HG03135 (cell line): ENCODE data around the gene CEPT1.

ENCODE experiments used
- ATAC-seq: cut with Tn5 transposase; IDR thresholded peaks from one replicate; pipeline ENCODE4 v1.9.1; 2021; ENCODE audit warnings: mild to moderate bottlenecking, moderate library complexity; ENCODE audit not compliant: unreplicated experiment

Gene CEPT1

GRCh38 chr1:111225091-111225490 lies 85.1 kb downstream of the CEPT1 start:
- no peak for ATAC-seq

DNA sequence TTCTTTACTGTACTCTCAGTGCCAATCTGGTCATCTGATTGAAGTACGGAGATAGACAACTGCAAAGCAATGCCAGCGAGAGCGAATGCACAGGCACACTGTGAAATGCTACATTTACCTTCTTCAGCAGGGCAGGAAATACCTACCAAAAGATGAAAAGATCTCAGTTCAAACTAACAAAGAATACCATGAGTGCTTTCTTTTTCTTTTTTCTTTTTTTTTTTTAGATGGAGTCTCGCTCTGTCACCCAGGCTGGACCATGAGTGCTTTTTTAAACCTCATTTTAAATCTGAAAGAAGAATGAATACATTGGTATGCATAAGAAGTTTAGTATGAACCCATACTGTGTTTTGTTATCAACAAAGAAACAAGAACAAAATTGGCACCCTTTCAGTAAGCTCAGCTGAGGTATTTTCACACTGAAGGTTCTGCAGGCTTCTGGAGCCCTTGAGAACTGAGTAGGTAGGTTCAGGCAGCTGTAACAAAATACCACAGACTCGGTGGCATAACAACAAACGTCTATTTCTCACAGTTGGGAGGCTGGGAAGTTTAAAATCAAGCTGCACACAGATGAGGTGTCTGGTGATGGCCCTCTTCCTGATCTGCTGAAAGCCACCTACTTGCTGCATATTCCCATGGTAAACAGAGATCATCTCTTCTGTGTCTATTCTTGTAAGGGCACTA lies 85.8 kb downstream of the CEPT1 start:
- ATAC-seq: no peak

- no peak for ATAC-seq
These were observed 87.4 kb downstream of the CEPT1 start, which contains the start of gene CHI3L2 for GRCh38 chr1:111227434-111227833. Gene CHI3L2, plus strand, starts transcription at chr1:111227713. Its CDS starts 17 bp downstream, at chr1:111227730.

DNA sequence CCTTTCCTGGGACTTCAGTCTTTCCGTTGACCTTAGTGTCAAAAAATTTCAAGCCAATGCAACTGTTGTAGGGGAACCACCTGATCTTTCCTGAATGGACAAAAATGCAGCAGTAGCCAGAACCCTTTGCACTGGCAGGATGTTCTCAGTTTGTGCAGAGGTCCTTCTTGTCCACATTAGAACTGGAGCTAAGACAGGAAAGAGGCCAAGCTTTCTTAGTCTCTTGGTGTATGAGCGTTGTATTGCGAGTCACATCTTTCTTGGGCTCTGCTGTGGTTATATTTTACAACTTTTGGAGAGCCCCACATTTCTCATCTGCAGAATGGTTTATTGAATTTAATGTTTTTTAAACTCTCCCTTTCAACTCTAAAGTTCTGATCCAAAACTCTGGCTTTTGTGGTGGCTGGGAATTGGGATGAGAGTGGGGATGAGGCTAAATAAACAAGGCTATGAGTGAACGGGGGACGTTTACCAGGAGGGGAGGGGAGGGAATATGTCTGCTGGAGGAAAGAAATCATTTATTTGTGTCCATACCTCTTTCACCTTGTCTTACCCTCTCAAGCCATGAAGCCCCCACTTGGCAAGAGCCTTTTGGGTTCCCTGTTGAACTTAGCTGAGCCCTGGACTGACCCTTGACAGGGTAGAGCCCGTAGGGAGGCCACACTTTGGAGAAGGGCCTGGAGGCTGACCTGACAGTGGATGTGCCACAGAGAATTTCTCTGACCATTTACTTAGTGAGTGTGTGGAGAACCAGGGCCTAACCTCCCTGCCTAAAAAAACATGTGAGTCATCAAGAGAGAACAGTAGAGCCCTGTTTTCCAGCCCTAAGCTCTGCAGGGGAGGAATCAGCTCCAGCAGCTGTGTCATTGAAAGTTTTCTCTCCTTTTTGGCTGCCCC lies 88.1 kb downstream of the CEPT1 start:
- ATAC-seq: no peak

DNA sequence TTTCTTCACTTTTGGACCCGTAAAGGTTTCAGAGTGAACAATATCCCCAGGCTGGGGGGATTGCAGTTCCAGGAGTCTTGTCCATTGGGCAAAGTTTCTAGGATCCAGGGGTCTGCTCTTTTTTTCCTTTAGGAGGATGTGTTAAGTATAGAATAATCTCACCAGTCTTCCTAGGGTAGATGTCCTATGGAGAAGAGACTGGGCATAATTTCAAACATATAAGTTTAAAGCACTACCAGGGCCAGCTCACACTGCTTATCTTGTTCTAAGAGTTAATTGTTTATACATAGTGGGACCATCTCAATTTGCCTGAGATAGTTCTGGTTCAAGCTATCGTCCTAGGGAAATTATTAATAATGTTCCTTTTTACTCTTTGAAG lies 88.7 kb downstream of the CEPT1 start:
- no peak for ATAC-seq

- no peak for ATAC-seq
These were observed 92.1 kb downstream of the CEPT1 start for GRCh38 chr1:111232134-111232533.

- ATAC-seq: no peak
These were observed 94.2 kb downstream of the CEPT1 start for GRCh38 chr1:111234258-111234657.
